ENCODE data around the gene DUSP5. TPM values are rescaled to one million over a fixed set of nuclear protein-coding genes. Genes with fewer than 3 reads are reported as not detected.
"Not testable (repeated sequence)": the region's sequence is repeated elsewhere in the genome, so short reads cannot be mapped to it uniquely, and the experiment has no call there.

Gene DUSP5
- total and polyA plus RNA-seq, 8 donors: 0.58 to 23.2 (median 10.6) TPM

GRCh38 chr10:110528224-110528996 lies 30.7 kb downstream of the DUSP5 start:
- DNase-seq: no peak
- peaks cover 0 to 14% (median 7%) of the 10 kb centered on the region in 4 donors for H3K4me1 ChIP-seq
- no peaks in the 10 kb centered on the region for H3K36me3 ChIP-seq
- no peak overlapping the region for H3K4me3 ChIP-seq
- WGBS, 5 donors: 72 to 85% (median 84%) methylated on average over 5 of the region's 5 CpGs
- TF ChIP-seq EP300 (IDR thresholded peaks at IDR 0.05) (no peak), CTCF (IDR thresholded peaks at IDR 0.05) (no peak), POLR2AphosphoS5 (IDR thresholded peaks at IDR 0.05) (no peak), POLR2A (IDR thresholded peaks at IDR 0.05) (no peak)
- no peak overlapping the region for H3K27ac ChIP-seq
- intact Hi-C loops (cut with DNase I; ENCODE audit: low total_unique reads): no loop called here
- H3K27me3 ChIP-seq: peaks cover 0 to 41% (median 13%) of the 10 kb centered on the region in 3 donors
- no peaks in the 10 kb centered on the region for H3K9me3 ChIP-seq

GRCh38 chr10:110528997-110529524 lies 31.4 kb downstream of the DUSP5 start:
- H3K9me3 ChIP-seq; H3K36me3 ChIP-seq; intact Hi-C loops (cut with DNase I; ENCODE audit: low total_unique reads); H3K4me3 ChIP-seq; H3K27ac ChIP-seq; DNase-seq: not testable (repeated sequence)
- Histone ChIP-seq H3K27me3 (peaks cover 0 to 41% (median 13%) of the 10 kb centered on the region in 3 donors), H3K4me1 (peaks cover 0 to 14% (median 7%) of the 10 kb centered on the region in 4 donors)
- WGBS, 5 donors: 88 to 98% (median 90%) methylated on average over 8 of the region's 8 CpGs

- WGBS, 5 donors: 66 to 74% (median 69%) methylated on average over 6 of the region's 6 CpGs
- TF ChIP-seq EP300 (IDR thresholded peaks at IDR 0.05) (no peak), CTCF (IDR thresholded peaks at IDR 0.05) (no peak), POLR2A (IDR thresholded peaks at IDR 0.05) (no peak), POLR2AphosphoS5 (IDR thresholded peaks at IDR 0.05) (no peak)
- Histone ChIP-seq H3K9me3 (no peaks in the 10 kb centered on the region), H3K4me1 (peaks cover 0 to 14% (median 7%) of the 10 kb centered on the region in 4 donors), H3K27me3 (peaks cover 0 to 43% (median 13%) of the 10 kb centered on the region in 3 donors), H3K4me3 (no peak overlapping the region), H3K36me3 (no peaks in the 10 kb centered on the region), H3K27ac (no peak overlapping the region)
- no peak for DNase-seq
- intact Hi-C loops (cut with DNase I; ENCODE audit: low total_unique reads): no loop called here
Measured at GRCh38 chr10:110529596-110530011, 31.9 kb downstream of the DUSP5 start.

- Histone ChIP-seq H3K27me3 (peaks cover 0 to 50% (median 13%) of the 10 kb centered on the region in 3 donors), H3K27ac (no peak overlapping the region), H3K36me3 (no peaks in the 10 kb centered on the region), H3K4me3 (peak overlapping the region in 3 of 4 donors; percentile 14 to 40 (median 18)), H3K9me3 (no peaks in the 10 kb centered on the region), H3K4me1 (peaks cover 0 to 14% (median 7%) of the 10 kb centered on the region in 4 donors)
- no peak for TF ChIP-seq POLR2AphosphoS5 (IDR thresholded peaks at IDR 0.05)
- no peak for TF ChIP-seq CTCF (IDR thresholded peaks at IDR 0.05)
- TF ChIP-seq EP300 (IDR thresholded peaks at IDR 0.05): no peak
- TF ChIP-seq POLR2A (IDR thresholded peaks at IDR 0.05): no peak
- WGBS, 5 donors: 7 to 16% (median 12%) methylated on average over 20 to 35 of the region's 35 CpGs
- intact Hi-C loops (cut with DNase I; ENCODE audit: low total_unique reads): no loop called here
- peak in 1 of 2 donors; percentile 65 for DNase-seq
Measured at GRCh38 chr10:110530131-110530831, 32.6 kb downstream of the DUSP5 start.

Data from stomach (tissue), 9 donors.